Activated CD4-positive, alpha-beta T cell treated with anti-CD3 and anti-CD28 coated beads, Interleukin-2, amount 50 U/mL, for 16 hours (primary cell): ENCODE data around the gene DVL2.

Experiments used
- DNase-seq: peaks from one replicate; pipeline ENCODE4 v3.0.0-alpha.2; 2020

DVL2 gene

DNA sequence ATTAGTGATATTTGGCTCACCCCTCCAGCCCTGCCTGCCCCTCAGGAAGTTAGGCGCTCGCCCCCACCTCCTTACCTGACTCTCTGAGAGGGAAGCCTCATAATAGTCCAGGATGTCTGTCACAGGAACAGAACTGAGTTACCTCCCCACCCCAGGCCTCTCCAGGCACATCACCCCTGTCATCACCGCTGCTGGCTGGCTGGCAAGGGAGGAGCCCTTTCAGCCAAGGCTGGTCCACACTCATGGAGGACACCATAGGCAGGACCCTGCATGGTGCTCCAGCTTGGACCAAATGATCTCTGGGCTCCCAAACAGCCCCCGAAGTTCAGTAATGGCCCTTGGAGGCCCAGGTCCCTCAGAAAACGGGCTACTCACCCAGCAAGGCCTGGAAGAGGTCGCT, 16.2 kb downstream of the DVL2 start:
- no peak for DNase-seq

DNA sequence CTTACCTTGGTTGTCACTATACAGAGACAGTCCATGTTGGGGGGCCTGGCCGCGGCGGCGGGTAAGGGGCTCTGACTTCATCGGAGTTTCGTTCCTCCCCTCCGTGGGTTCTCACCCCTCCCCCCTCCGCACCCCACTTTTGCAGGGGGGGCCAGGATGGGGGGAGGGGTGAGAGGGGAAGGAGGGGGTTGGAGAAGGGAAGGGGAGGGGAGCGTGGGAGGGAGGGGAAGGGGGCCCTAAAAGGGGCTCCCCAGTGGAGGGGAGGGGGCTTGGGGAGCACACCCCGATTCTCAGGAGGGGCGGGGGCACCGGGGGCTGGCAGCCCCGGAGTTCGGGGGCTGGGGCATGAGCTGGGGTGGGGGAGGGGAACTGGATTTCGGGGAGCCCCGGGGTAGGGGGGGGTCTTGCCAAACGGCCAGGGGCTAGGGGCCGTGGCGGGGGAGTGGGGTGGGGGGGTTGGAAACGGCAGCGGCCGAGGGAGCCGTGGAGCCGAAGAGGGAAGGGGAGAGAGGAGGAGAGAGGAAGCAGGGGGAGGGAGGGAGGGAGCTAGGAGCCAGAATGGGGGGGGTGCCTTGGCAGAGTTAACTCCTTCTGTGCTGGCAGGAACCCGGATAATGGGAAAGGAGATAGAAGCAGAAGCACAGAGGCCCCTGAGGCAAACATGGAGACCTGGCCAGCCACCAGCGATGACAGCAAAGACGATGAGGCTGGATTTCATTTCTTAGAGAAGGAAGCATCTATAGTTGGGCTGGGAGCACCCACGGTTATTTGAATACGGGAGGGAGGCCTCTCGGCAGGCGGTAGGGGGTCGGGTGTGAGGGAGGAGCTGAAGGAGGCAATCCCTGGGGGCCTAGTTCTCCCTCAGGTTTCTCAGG, 17.0 kb downstream of the DVL2 start:
- no peak for DNase-seq

DNA sequence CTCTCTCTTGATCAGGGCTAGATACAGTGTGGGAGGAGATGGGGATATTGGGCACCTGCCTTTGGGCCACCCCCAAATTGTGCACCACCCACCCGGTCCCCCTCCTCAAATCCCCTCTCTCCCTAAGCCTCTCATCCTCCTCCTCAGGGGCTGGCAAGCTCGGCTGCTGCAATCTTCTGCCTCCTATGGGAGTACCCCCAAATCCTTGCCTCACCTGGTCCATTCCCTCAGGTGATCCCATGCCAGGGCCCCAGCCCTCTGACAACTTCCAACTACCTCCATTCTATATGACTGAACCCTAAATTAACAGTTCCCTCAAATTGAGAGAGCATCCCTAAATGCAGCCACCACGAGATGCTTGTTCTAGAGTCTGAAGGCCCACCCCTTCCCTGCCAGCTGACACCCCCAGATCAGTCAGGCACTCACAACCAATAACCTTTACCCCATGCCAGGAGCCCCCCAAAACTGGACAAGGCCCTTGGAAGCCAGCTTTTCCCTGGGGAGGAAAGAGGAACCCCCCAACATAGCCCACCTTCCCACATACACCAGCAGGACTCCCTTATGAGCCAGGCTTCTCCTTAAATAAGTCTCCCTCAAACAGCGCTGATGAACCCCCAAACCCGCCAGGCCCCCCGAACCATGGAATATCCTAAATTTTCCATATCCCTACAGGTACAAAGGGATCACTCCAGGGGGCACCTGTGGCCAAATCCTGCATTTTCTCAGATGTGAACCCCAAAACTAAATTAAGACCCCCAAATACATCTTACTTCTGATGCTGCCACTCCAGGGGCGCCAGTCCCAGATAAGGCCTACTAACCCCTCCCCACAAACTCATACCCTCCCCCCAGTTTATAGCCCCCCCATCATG, 17.8 kb downstream of the DVL2 start:
- DNase-seq = no peak

DNA sequence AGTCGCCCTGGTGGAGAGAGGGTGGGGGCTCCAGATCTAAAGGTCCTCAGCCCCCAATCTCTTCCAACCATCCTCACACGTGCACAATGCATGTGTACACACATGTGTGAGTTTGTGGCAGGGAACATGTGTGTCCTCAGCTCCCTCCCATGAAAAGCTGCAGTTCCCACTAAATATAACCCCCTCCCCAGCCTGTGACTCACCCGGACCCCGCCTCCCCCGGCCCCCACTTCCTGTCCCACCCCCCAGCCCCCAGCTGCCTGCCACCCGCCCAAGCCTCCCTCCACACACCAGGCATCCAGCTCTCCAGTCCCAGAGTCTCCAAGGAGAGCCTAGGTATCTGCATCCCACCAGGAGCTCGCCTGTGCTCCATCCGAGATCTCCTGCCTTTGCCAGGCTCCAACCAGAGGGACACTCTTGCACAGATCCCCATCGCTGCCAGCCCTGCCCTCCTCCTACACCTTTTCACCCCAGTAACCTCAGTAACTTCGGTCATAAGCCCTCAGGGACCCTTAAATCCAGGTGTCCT, 18.6 kb downstream of the DVL2 start:
- DNase-seq = no peak

DNA sequence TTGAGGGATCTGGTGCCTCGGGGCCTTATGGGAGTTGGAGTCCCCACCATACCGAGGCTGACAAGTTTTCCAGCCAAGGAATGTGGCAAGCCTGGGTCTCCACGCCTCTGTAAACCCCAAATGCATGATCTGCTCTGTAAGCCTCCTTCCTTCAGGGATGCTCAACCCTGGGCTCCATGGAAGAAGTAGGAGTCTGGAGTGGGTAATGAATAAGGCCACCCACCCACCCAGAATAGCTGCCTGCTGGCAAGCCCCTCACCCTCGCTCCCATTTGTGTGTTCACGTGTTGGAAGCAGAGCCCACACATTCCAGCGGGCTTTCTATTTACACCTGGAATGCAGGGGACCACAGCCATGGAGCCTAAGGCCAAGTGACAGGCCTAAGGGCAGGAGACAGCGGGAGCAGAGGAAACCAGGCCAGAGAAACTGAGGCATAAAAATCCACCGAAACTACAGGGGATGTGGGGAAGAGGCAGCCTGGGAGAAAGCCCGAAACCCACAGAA, 19.1 kb downstream of the DVL2 start:
- no peak for DNase-seq

DNA sequence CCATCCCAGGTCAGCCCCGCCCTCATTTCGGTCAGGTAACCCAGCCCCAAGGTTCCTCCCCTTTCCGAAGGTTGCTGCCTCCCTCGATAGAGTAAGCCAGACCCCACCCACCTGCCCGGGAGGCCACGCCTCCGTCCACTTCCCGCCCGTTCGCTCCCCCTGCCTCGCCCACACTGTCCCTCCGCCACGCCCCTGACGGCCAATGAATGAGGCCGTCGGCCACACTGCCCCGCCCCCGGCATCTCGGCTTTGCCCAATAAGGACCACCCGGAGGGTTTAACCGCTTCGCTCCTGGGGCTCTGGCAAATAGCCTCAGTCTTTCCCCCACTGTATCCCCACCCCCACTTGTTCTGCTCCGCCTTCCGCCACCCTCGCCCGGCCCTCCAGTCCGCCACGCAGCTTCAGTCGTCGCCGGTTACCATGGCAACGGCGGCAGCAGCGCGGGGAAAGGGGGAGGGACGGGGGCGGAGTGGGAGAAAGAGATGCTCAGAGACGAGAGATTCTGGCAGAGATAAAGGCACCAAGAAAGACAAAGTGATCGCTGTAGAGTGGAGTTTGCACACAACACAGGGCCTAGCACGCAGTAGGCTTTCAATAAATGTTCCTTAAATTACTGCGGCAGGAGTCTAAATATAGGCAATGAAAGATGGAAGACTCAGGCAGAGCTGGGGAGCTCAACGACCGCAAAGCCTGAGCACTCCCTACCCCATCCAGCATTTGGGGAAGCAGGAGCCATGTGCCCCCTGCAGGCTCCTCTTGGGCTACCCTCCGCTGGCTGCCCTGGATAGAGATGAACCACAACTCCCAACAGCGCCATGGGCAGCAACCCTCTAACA, 19.8 kb downstream of the DVL2 start:
- peak; percentile 99 for DNase-seq

DNA sequence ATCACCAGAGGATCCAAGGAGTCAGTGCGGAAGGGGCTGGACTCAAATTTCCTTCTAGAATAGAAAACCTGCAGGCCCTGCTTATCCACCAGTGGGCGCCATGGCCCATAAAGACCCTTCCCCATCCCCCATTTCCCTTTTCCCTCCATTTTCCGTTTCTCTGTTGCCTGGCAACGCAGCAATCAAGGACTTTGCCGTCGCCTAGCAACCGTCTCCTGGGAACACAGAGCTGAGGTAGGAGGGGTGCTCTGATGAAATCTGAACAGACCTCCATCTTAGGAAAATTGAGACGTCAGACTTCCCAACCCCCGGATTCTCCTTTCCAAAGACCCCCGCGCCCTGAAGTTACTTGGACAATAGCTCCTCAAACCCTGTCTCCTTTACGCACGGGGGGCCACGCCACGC, 20.4 kb downstream of the DVL2 start:
- peak; percentile 60 for DNase-seq

DNA sequence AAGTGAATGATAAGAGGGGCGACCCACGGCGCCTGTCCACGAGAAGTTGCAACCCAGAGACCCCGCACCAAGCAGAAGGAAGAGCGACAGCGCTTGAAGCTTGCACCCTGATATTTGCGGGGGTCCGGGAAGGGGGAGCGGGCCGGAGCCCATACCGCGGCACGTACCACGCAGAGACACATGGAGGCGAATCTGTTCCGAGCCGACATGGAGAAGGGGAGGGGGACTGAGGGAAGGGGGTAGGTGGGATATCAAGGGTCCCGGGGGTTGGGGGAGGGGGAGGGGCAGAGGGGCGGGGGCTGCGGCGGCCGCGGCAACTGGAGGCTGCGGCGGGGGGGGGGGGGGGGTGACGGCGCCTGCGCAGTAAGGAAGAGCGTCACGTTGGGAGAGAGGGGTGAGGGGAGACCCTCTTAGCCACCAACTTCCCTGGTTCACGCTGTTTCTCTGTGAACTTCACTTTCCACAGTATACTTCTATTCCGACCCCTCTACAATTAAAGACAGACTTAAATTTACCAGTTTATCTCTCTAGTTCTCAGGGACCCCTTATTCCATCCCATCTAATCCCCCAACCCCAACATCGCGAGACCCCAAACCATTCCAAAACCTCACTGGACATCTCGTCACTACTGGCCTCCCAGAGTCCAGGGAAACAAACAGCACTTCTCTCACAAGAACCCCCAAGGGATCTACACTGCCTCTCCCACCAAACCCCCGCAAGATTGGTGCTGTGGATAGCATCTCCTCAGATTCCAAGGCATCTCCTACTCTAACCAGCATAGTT, 22.6 kb downstream of the DVL2 start:
- no peak for DNase-seq

DNA sequence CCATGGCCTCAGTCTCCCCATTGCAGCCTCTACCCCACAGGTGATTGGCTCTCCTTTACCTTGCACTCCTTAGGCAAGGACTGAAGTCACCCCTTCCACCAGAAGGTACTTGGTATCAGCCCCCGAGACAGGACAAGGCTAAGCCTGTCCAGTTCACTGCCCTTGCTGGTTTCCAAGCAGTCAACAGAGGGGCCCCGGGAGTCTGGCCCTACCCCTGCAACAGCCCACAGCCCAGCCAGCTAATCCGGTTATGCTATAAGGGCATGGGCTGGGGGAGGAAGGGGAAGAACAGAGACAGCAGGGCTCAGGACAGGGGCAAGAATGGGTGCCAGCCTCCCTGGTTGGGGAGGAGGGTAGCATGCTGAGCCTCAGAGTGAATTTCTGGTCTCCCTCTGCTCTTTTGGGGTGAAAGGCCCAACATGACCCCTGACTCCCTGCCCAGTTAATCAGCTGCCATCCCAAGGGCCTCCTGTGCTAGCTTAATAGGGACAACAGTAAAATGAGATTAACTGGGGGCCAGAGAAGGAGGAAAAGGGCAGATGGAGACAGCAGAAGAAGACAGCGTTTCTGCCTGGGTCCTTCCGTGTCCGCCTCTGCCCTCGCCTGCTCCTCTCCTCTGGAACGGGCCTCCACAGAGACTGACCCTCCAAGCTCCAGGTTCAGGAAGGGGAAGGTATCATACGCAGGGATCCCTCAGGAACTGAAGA, 25.4 kb downstream of the DVL2 start:
- DNase-seq = no peak

DNA sequence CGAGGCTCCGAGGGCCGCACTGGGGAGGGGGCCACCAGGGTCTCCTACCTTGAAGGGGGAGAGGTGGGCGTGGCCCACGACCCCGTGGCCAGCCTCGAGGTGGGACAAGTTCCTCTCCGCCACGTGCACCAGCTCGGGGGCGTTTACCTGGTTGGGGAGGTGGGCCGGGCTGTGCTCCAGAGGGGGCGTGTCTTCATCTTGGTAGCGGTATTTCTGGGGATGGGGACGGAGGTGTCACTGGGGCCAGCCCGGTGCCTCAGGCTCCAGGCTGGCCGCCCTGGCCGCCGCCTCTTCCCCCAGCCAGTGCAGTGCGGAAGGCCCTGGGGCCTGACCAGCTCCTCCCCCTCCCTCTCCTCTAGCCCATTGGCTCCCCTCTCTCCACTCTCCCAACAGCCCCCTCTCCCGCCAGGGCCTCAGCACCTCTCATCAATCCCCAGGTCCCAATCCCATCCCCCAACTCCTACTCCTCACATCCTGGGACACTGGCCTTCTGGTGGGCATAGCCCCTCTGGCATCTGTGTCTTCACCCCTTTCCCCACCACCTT, 26.2 kb downstream of the DVL2 start:
- no peak for DNase-seq

DNA sequence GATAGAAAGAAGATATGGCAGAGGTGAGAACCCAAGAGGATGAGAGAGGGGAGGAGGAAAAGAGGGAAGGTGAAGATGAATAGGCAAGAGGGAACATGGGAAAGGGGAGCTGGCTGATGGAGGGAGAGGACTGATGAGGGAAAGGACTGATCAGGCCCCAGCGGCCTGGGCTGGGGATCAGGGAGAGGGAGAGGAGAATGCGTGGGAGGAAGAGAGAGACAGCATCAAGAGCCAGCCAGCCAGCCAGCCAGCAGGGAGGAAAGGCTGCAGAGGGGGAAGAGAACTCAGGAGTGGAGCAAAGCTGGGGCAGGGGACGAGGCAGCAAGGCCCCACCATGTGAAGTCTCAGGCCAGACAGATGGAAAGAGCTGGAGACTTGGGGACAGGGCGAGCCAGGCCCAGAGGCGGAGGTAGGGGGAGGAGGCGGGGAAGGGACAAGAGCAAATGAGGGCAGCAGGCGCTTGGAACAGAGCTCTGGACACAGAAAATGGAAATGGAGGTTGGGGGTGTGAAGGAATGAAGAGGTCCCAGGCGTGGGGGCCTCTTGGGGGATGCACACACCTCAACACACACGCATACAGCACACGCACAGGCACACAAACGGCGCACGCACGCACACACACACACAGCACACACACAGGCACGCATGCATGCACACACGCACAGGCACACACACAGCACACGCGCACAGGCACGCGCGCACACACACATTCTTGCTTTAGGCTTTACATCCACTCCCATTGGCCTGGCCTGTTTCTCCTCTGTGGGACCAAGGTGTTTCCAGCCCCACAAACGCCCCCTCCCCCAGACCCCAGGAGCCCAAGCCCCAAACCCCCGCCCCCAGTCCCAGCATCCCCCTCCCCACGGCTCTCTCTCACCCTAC, 27.0 kb downstream of the DVL2 start:
- no peak for DNase-seq

DNA sequence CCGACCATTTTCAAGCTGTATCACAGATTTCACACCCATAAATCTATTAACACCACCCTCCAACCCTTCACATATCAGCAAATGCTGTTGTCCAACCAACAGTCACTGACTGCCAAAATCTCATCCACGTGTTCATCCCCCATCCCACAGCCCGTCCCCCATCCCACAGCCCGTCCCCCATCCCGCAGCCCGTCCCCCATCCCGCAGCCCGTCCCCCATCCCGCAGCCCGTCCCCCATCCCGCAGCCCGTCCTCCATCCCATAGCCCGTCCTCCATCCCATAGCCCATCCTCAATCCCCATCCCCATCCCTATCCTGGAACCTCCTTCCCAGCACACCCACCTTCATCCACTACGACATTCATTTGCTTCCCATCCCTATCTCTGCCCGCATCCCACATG, 28.8 kb downstream of the DVL2 start:
- DNase-seq = no peak

DNA sequence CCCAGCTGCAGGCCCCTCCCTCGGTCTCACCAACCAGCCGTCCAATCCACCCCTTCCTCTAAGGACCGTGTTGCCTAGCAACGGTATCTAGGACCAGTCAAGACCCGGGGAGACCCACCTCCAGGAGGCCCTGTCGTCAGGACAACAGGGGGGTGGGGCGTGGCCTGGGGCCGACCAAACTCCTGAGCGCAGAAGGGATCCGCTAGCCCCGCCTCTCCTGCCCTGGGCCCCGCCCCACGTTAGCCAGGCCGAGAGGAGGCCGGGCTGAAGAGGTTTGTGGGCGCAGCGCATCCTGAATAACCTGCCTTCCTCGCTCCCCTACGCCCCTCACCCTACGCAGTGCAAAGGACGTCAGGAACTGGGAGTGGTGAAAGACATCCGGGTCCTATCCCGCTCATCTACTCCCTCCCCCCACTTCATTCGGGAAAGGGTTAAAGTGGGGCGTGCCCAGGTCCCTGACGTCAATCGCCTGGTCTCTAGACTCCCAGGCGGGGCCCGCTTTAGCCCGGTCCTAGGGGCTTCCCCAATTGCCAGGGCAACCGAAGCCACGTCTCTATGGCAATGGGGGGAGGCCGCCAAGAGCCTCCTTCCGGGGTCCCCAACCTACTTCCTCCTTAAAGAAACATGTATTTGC, 29.4 kb downstream of the DVL2 start:
- DNase-seq = peak; percentile 92

DNA sequence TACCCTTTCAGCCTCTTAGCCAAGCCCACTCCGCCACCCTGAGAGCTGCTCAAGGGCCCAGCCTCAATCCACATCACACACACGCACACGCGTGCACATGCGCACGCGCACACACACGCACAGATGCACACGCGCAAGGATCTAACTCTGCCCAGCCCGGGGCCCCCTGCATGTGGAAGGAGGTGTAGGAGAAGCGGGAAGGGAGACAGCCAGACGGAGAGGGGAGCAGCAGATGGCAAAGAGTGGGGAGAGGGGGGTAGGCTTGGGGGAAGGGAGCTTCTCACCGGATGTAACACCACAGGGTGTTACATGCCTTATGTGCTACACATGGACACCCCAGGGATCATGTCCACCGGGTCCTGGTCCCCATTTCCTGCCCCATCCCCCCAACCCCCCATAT, 30.0 kb downstream of the DVL2 start:
- no peak for DNase-seq

DNA sequence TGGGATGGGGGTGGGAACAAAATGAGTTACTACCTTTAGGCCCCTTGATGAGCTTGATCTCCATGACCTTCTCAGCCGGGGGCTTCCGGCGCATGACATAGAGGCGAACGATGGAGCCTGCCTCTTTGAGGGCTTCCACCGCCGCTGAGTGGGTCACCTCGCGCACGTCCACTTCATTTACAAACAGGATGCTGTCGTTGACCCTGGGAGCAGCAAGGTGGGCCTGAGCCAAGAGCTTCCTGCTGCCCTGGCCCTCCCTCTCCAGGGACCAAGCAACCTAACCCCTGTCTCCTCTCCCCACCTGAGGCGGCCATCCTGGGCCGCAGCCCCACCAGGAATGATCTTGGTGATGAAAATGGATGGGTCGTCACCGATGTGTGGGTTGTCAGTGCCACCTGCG, 30.9 kb downstream of the DVL2 start:
- DNase-seq = no peak

DNA sequence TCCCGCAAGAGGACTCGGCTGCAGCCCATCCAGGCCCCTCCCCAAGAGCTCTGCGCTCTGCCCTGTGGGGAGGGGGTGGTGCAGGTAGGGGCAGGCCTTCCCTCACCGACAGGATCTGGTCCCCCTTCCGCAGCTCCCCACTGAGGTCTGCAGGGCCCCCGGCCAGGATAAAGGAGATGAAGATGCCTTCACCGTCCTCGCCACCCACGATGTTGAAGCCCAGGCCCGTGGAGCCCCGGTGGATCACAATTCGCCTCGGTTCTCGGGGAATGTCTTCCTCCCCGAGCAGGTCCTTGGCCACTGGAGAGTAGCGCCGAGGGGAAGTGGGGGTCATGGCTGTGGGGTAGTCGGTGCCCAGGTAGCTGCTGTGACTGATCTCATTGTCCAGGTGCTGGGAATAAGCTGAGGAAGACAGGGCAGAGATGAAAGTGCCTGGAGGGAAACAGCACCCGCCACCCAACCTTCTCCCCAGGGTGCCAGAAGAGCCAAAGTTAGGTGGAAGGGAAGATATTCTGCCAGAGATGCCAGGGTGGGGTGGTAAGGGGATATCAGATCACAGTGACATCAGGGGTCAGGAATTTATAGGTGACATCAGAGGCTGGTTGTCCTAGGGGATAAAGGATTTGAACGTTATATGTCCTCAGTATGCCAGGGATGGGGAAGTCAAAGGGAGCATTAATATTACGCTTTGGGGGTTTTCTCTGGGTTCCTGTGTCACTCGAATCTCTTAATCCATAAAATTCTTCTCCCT, 37.5 kb downstream of the DVL2 start:
- DNase-seq = no peak

DNA sequence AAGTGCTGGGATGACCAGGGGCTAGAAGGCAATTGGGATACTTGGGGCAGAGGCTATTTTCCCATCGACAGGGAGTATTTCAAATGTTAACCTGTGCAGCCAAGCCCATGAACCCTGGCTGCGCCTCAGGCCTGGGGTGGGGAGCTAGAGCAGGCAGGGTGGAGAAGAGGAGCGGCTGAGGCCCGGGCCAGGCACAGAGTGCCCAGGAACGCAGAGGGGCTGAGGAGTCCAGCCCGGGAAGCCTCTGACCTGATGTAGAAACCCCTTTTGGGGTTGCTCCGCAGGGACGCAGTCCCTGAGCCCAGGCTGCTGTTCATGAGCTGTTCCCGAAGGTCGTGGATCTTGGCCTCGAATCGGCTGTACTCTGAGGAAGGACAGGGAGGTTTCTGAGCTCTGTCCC, 38.3 kb downstream of the DVL2 start:
- DNase-seq = no peak

DNA sequence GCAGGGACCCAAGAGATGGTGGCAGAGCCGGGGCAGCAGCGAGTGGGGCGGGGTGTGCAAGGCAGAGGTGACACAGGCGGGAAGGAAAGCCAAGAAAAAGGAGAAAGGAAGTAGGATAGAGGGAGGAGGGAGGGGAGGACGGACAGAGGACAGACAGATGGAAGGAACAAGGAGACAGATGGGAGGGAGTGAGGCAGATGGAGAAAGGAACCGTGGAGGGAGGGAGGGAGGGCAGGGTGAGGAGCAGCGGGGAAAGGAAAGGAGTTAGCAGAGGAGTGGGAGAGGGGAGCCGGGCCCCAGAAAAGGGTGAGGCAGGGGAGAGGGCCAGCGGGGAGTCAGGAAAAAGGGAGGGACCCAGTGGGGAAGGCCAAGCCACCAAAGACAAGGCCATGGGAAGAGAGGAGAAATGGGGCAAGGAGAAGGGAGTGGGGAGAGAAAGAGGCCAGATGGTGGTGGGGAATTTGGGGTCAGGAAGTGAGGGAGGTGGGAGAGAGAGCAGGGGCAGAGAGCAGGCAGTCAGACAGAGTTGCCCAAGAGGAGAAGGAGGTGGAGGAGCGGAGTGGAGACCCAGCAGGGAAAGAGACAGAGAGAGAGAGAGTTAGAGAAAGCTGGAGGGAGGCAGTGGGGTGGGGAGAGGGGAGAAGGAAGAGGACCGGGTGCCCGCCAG, 41.9 kb downstream of the DVL2 start:
- no peak for DNase-seq
